GM19395 (cell line): ENCODE data around the gene SPART.

Experiments used
- ATAC-seq: cut with Tn5 transposase; IDR thresholded peaks from one replicate; pipeline ENCODE4 v1.9.1; 2021; ENCODE audit warnings: mild to moderate bottlenecking, moderate library complexity; ENCODE audit not compliant: unreplicated experiment

The SPART gene

GRCh38 chr13:36346222-36347083 lies at the start of gene SPART:
SPART (minus strand) TSS chr13:36346394; CDS start chr13:36335830, 10,564 bp downstream.
- ATAC-seq: peak; percentile 94

DNA sequence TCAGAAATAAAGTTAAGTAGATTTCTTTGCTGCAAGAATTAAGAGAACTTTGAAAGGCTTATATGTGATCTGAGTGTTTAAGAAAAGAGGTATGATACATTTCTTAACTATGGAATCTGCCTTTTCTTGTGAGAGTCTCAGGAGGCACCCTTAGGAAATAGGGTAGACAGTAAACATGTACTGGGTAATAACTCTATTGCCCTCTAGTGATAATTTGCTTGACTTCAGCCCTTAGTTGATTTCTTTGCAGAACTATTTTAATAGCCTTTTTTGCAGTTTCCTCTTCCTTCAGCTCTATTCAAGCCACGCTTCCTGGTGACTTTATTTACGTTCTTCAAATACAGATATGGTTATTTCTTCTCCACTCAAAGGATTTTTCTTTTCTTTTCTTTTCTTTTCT lies 49.1 kb upstream of the SPART start:
- no peak for ATAC-seq

DNA sequence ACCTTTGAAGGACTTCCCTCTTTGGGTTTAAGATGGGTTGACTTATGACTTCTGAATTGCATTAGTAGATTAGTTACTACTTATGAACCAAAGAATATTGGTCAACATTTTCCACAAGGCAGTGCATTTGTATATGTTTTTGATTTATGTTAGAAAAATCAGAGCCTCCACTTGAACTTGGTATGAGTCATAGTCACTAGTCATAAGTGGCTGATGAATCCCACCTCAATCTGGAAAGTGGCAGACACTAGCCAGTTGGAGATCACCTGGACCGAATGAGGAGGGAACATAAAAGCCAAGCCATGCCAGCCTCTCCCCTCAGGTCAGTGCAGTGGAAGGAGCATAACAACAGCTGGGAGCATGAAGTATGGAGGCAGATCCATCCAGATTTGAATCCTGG lies 39.3 kb upstream of the SPART start:
- no peak for ATAC-seq

DNA sequence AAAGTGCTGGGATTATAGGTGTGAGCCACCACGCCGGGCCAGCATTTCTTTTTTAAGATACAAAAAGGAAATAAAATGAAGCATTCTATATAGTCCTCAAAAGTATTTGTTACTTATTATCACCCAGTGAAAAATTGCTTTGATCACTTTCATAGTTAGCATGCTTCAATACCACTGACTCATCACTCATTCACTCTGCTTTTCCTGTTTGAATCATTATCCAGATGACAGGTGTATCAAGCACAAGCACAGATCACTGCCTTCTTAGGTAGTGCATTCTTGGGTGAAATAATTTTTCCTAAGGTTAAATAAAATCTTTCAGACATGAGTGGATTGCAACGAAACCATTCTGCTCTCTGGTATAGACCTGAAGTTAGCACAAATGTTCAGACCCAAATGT lies 35.8 kb upstream of the SPART start:
- no peak for ATAC-seq

GRCh38 chr13:36377826-36378468 lies 31.8 kb upstream of the SPART start:
- ATAC-seq: no peak

DNA sequence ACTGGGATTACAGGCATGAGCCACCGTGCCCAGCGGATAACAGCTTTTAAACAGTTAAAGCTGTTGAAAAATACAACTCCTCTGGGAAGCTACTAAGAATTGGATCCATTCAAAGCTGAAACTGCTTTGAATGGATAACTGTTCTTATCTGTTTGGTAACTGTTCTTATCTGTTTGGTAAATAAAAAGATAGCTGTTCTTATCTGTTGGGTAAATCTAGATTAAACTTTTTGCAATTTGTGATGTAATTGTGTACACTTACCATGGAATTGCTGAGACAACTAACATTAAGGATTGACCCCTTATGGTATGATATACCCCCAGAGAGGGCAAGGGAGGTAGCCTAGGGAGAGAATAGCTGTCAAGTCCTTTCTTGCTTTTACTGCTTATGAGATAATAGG lies 27.9 kb upstream of the SPART start:
- ATAC-seq: no peak

DNA sequence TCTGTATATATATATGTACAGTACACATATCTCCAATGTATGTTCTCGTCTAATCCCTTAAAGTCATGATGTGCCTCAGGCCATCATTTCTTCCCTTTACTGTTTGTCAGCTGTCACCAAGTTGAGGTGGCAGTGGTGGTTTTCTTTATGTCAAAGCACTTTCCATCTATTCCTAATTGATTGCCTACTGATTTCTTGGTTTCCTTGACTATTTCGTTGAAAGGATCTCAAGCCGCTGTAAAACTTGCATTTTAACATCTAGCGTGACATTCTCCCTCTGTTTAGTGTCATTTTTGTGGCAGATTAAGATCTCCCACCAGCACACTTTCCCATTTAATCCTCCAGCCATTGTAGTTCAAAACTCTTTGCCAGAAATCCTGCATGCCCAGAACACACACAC lies 25.0 kb upstream of the SPART start:
- ATAC-seq: no peak

GRCh38 chr13:36370108-36370429 lies 23.9 kb upstream of the SPART start:
- no peak for ATAC-seq

GRCh38 chr13:36369268-36370107 lies 23.3 kb upstream of the SPART start:
- no peak for ATAC-seq

DNA sequence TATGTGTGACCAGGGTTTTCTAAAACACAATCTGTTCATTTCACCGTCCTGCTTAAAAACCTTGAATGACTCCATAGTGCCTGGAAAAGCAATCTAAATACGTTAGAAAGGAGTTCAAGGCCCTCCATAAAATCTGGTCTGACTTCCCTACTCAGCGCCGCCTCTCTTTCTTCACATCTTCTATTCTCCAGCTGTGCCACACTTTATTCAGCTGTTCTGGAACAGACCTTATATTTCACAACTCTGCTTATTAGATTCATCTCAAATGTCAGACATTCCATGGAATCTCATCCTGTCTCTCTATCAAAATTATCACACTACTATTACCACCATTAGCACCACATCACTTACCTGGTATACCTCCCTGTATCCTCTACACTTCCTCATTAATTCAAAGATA lies 19.8 kb upstream of the SPART start:
- no peak for ATAC-seq

GRCh38 chr13:36363366-36363863 lies 17.2 kb upstream of the SPART start:
- no peak for ATAC-seq

- ATAC-seq: no peak
These were observed 16.7 kb upstream of the SPART start for GRCh38 chr13:36362914-36363313.

- ATAC-seq: no peak
These were observed 16.1 kb upstream of the SPART start for GRCh38 chr13:36362251-36362650.

DNA sequence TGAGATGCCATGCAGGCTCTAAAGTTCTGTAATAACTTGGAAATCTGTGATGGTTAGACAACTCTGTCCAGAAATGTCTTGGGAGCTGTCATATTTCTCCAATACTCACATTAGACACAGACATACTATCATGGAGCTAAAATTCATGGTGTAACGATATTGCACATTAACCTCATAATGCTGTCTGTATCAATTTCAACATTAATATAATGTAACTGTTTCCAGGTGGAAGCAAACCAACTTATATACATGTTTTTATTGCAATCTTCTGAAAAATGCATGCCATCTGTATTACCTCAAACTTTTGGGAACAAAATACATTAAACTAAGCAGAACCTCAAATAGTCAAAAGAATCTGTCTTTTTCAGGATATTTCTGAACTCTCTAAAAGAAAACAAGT lies 14.7 kb upstream of the SPART start:
- no peak for ATAC-seq

DNA sequence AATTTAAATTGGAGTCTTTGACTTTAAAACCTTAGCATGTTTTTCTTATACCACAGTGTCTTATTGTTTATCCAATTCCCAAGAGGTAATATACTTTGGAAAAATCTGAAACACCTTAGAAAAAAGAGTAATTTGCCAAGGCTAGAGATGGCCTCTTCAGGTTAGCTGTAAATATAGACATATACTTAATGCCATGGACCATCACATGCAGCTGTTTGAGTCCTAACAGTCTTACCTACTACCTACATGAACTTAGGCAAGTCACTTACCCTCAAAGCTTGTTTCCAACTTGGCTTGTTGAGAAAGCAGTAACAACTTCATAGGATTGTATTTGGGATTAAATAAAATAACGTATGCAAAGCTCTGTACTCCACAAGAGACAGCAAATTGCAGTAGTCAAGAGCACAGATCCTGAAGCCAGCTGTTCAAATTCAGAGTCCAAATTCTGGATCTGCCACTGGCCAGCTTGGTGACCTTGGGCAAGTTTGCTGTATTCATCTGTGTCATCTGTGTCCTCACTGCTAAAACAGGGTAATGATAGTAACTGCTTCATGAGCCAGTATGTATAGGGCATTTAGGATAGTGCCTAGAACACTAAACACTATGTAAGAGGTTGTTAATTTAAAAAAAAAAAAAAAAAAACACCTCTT lies 13.2 kb upstream of the SPART start:
- ATAC-seq: no peak

GRCh38 chr13:36358175-36358718 lies 12.1 kb upstream of the SPART start:
- ATAC-seq: no peak

GRCh38 chr13:36357692-36358091 lies 11.5 kb upstream of the SPART start:
- ATAC-seq: no peak

DNA sequence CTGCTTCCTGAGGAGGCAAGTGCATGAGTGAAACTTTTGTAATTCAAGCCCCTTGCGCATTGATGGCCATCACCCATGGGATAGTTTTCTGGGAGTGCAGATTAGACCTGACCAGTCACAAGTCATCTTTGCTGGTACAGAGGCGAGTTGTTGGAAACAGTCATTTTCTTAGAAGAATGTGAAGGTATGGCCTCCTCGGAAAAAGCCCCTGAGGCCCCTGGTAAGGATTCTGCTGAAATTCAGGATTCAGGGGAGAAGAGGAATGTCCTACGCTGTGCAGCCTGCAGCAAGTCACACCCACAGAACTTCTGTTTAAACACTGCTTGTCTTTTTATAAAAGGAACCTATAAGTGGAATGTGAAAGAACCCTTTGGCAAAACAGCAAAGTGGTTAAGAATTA lies 11.0 kb upstream of the SPART start:
- ATAC-seq: no peak

GRCh38 chr13:36356058-36356457 lies 9.9 kb upstream of the SPART start:
- no peak for ATAC-seq

- no peak for ATAC-seq
These were observed 9.4 kb upstream of the SPART start for GRCh38 chr13:36355632-36356031.
